ENCODE results near the gene RFC5. TPM values are rescaled to one million over a fixed set of nuclear protein-coding genes. Genes with fewer than 3 reads are reported as not detected.
A peak's percentile ranks its signal among the peaks of the same experiment; 100 is the strongest.

The RFC5 gene
- total RNA-seq, 1 experiment from 2014 or later: 54.6 TPM

DNA sequence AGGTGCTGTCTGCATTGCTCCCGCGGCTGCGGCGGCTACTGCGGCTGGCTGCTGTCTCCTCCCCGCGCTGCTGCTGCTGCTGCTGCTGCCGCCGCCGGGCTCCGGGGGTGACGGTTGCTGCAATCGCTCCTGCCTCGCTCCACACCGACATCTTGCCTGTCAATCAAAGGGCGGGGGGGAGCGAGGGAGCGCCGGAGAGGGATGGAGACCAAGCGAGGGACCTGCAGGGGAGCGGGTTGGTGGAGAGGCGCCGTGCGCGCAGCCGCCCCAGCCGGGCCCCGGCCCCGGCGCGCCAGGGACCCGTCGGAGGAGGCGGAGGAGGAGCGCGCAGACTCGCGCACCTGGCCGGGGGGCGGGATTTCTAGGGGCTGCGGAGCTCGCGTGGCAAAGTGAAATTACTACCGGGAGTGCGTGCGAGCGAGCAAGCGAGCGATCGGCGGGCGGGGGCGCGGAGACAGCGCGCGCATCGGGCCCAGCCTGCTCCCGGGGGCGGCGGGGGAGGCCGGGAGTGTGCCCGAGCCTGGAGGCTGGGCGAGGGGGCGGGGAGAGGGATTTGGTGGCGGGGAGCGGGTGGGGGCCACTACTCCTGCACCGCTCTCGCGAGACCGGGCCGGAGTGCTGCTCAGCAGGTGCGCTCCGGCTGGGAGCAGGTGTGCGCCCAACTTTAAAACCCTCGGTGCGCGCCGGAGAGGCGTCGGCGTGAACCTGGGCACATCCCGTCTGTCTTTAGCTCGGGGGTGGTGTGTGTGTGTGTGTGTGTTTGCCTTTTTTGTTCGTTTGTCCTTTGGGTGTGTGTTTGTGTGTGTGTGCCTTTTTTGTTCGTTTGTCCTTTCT lies 47.5 kb upstream of the RFC5 start, which contains the start of gene KSR2:
TSS of gene KSR2 (minus strand) at position 165 of the 834 bp plus-strand sequence. CDS start 735 bp downstream, outside the sequence.
- Mint-ChIP-seq H3K4me3 (ENCODE audit: low read depth, unreplicated experiment) (peak within 1 kb of the TSS; percentile 90), H3K27me3 (ENCODE audit: unreplicated experiment) (peaks cover 41% of the 10 kb centered on the region), H3K36me3 (ENCODE audit: insufficient read depth, unreplicated experiment) (peaks cover 18% of the 10 kb centered on the region), H3K27ac (ENCODE audit: unreplicated experiment) (peak within 1 kb of the TSS; percentile 86), H3K9me3 (ENCODE audit: low read depth, unreplicated experiment) (peaks cover 2% of the 10 kb centered on the region), H3K4me1 (ENCODE audit: low read depth, unreplicated experiment) (peaks cover 10% of the 10 kb centered on the region)
- TF ChIP-seq, protein P1, sequence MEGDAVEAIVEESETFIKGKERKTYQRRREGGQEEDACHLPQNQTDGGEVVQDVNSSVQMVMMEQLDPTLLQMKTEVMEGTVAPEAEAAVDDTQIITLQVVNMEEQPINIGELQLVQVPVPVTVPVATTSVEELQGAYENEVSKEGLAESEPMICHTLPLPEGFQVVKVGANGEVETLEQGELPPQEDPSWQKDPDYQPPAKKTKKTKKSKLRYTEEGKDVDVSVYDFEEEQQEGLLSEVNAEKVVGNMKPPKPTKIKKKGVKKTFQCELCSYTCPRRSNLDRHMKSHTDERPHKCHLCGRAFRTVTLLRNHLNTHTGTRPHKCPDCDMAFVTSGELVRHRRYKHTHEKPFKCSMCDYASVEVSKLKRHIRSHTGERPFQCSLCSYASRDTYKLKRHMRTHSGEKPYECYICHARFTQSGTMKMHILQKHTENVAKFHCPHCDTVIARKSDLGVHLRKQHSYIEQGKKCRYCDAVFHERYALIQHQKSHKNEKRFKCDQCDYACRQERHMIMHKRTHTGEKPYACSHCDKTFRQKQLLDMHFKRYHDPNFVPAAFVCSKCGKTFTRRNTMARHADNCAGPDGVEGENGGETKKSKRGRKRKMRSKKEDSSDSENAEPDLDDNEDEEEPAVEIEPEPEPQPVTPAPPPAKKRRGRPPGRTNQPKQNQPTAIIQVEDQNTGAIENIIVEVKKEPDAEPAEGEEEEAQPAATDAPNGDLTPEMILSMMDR (IDR thresholded peaks at IDR 0.05; ENCODE audit: unreplicated experiment): no peak
- CTCF ChIA-PET: interaction anchor here (0.7 kb wide), 1 partner anchor 668 kb away, joined by 3 read pairs; no protein-coding TSS in a partner anchor
- DNase-seq: peak; percentile 93
- no TSS peak for BruUV-seq (replicated peaks)
- intact Hi-C loops (cut with micrococcal nuclease; ENCODE audit: unreplicated experiment): loop anchor here (2.0 kb wide), 1 partner anchor 48 kb away; the partner anchor contains the start of gene RFC5

DNA sequence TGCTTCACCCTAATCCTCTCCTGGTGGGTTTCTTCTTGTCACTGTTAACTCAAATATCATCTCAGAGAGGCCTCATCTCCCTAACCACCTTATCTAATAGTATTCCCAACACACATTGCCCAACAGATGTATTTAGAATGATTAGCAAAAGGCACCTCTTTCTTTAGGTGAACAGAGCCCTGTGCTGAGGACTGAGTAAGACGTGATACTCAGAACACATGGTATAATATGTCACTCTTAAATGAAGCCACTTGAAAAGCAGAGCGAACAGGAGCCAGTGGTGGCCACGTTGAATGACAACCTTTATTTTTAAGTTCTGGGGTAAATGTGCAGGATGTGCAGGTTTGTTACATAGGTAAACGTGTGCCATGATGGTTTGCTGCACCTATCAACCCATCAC lies 46.2 kb upstream of the RFC5 start:
- peaks cover 18% of the 10 kb centered on the region for H3K36me3 Mint-ChIP-seq (ENCODE audit: insufficient read depth, unreplicated experiment)
- BruUV-seq (replicated peaks): no TSS peak
- no peak for DNase-seq
- H3K4me1 Mint-ChIP-seq (ENCODE audit: low read depth, unreplicated experiment): peaks cover 10% of the 10 kb centered on the region
- TF ChIP-seq, protein P1 (IDR thresholded peaks at IDR 0.05; ENCODE audit: unreplicated experiment): no peak
- H3K9me3 Mint-ChIP-seq (ENCODE audit: low read depth, unreplicated experiment): peaks cover 2% of the 10 kb centered on the region
- peak overlapping the region; percentile 8 for H3K4me3 Mint-ChIP-seq (ENCODE audit: low read depth, unreplicated experiment)
- intact Hi-C loops (cut with micrococcal nuclease; ENCODE audit: unreplicated experiment): no loop called here
- H3K27ac Mint-ChIP-seq (ENCODE audit: unreplicated experiment): no peak overlapping the region
- H3K27me3 Mint-ChIP-seq (ENCODE audit: unreplicated experiment): peaks cover 28% of the 10 kb centered on the region
- CTCF ChIA-PET: no interaction called here

DNA sequence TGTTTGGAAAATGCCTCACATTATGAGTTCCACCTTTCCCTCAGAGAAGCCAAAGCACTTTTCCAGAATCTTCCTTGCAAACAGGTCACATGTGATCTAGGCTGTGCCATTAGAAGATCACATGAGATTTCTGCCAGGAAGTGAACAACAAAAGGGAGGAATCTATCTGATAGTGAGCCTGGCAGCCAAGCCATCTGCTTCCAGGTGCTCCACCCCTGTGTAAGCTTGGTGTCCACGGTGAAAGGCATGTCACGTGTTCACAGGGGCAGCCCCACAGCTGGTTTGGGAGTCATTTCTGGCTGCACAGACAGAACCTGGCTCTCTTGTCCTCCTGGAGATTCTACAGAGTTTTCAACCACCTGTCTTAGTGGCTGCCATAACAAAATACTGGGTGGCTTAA lies 44.2 kb upstream of the RFC5 start:
- CTCF ChIA-PET: no interaction called here
- BruUV-seq (replicated peaks): no TSS peak
- Mint-ChIP-seq H3K36me3 (ENCODE audit: insufficient read depth, unreplicated experiment) (peaks cover 18% of the 10 kb centered on the region), H3K27ac (ENCODE audit: unreplicated experiment) (no peak overlapping the region), H3K27me3 (ENCODE audit: unreplicated experiment) (peaks cover 9% of the 10 kb centered on the region), H3K4me3 (ENCODE audit: low read depth, unreplicated experiment) (no peak overlapping the region), H3K4me1 (ENCODE audit: low read depth, unreplicated experiment) (peaks cover 10% of the 10 kb centered on the region), H3K9me3 (ENCODE audit: low read depth, unreplicated experiment) (peaks cover 2% of the 10 kb centered on the region)
- intact Hi-C loops (cut with micrococcal nuclease; ENCODE audit: unreplicated experiment): no loop called here
- TF ChIP-seq, protein P1 (IDR thresholded peaks at IDR 0.05; ENCODE audit: unreplicated experiment): no peak
- DNase-seq: no peak

DNA sequence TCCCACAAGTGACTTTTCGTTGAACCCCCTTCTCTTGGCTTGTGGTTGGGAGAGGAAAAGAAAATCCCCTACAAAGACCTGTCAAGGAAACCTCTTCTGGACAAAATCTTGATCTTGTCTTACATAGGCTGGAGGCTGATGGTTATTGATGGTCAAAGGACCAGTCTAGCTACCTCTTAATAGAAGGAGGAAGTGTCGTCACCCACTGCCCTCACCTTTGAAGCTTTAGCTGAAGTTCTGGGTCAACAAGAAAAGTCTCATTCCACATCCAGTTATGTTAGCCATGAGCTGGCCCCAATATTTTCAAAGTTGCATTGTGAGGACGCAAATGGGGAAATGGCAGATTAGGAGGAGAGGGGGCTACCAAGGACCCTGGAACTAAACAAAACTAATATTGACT lies 41.5 kb upstream of the RFC5 start:
- H3K4me1 Mint-ChIP-seq (ENCODE audit: low read depth, unreplicated experiment): no peaks in the 10 kb centered on the region
- no TSS peak for BruUV-seq (replicated peaks)

More for the DNA sequence above, 41.5 kb upstream of the RFC5 start:
- Mint-ChIP-seq H3K4me3 (ENCODE audit: low read depth, unreplicated experiment) (no peak overlapping the region), H3K27ac (ENCODE audit: unreplicated experiment) (no peak overlapping the region), H3K9me3 (ENCODE audit: low read depth, unreplicated experiment) (peaks cover 2% of the 10 kb centered on the region), H3K36me3 (ENCODE audit: insufficient read depth, unreplicated experiment) (no peaks in the 10 kb centered on the region), H3K27me3 (ENCODE audit: unreplicated experiment) (no peaks in the 10 kb centered on the region)
- CTCF ChIA-PET: no interaction called here
- TF ChIP-seq, protein P1 (IDR thresholded peaks at IDR 0.05; ENCODE audit: unreplicated experiment): no peak
- intact Hi-C loops (cut with micrococcal nuclease; ENCODE audit: unreplicated experiment): no loop called here
- no peak for DNase-seq

All from Calu3 (cell line).